Measurements from ENCODE around the gene C11orf21.

- TF ChIP-seq CTCF (IDR thresholded peaks at IDR 0.05; ENCODE audit: insufficient read depth, low read depth, low read length) (no peak), EZH2 (IDR thresholded peaks at IDR 0.05; ENCODE audit: insufficient read depth, low read length) (no peak)
Measured at GRCh38 chr11:2289350-2289749, 12.4 kb downstream of the C11orf21 start.

Measured in astrocyte (in vitro differentiated cells and primary cell).